Measurements from ENCODE around the gene C16orf86.
A peak's percentile ranks its signal among the peaks of the same experiment; 100 is the strongest.

C16orf86 gene, protein sequence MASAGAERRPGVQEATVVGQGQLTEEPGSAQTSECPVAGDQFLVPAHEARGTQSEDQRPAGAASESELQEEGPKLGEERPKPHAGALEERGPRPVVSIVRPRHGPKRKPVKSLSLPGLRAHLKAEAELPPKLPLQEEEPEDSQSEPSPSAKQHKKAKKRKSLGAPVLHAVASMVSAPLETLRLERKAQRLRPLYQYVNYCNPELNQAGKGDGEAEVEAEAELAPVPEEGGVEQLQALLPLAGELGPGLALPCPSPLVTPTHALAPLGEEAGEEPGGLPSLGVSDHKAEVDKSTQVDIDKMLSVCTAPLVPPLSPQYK

GRCh38 chr16:67666559-67667452, at the start of gene C16orf86, which contains the start of gene ENKD1:
Gene C16orf86 (plus strand): TSS chr16:67666814. CDS start chr16:67666971, 157 bp downstream.
Gene ENKD1 (minus strand): TSS chr16:67666750. CDS start chr16:67666442, 308 bp downstream.
- Histone ChIP-seq H3K36me3 (ENCODE audit: control insufficient read depth, insufficient read depth, low read length) (no peaks in the 10 kb centered on the region), H3K4me1 (ENCODE audit: control insufficient read depth, insufficient read depth, low read length) (peaks cover 19% of the 10 kb centered on the region), H3K27ac (ENCODE audit: low read depth, low read length) (peak within 1 kb of the TSS; percentile 91), H3K4me3 (ENCODE audit: low read length) (peak within 1 kb of the TSS; percentile 79), H3K9ac (ENCODE audit: low read length) (peak within 1 kb of the TSS; percentile 68), H3K27me3 (ENCODE audit: control insufficient read depth, insufficient read depth, low read length) (no peaks in the 10 kb centered on the region)

- Histone ChIP-seq H3K27me3 (ENCODE audit: control insufficient read depth, insufficient read depth, low read length) (no peaks in the 10 kb centered on the region), H3K27ac (ENCODE audit: low read depth, low read length) (no peak overlapping the region), H3K4me1 (ENCODE audit: control insufficient read depth, insufficient read depth, low read length) (no peaks in the 10 kb centered on the region), H3K9ac (ENCODE audit: low read length) (no peak overlapping the region), H3K4me3 (ENCODE audit: low read length) (no peak overlapping the region), H3K36me3 (ENCODE audit: control insufficient read depth, insufficient read depth, low read length) (peaks cover 35% of the 10 kb centered on the region)
Observed at GRCh38 chr16:67628216-67628615, 38.4 kb upstream of the C16orf86 start.

DNA sequence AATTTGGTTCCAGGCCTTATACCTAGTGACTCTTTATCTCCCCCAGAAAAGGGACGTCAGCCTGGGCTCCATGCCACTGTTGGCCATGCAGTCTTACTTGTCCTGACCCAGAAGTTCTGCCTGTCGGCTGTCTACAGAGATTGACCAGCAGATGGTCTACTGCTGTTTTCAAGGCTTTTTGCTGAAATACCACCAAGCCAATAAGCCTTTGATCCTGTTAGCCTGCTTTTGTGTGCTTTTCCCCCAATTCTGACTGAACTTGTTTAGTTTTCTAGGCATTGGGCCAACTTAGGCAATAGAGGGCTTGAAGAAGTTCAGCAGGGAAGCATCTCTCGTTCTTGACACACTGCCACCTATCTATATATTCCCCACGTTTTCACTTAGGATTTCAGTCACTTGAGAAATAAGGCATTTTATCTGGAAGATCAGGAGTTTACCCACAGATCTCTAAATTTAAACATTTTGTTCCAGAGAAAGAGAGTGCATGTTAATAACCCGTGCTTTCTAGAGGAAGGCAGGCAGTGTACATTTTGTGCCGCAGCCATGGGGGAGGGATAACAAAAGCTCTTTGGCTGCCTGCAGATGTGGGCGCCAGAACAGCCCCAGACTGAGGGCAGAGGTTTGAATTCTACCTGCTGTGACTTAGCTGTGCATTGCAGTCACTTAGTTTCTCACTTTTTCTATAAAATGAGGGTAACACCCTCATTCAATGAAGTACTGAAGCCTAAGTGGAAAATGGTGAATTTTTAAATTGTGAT, 34.0 kb upstream of the C16orf86 start:
- H3K9ac ChIP-seq (ENCODE audit: low read length): no peak overlapping the region
- H3K4me3 ChIP-seq (ENCODE audit: low read length): no peak overlapping the region
- no peaks in the 10 kb centered on the region for H3K4me1 ChIP-seq (ENCODE audit: control insufficient read depth, insufficient read depth, low read length)
- no peaks in the 10 kb centered on the region for H3K27me3 ChIP-seq (ENCODE audit: control insufficient read depth, insufficient read depth, low read length)
- H3K36me3 ChIP-seq (ENCODE audit: control insufficient read depth, insufficient read depth, low read length): peaks cover 36% of the 10 kb centered on the region
- H3K27ac ChIP-seq (ENCODE audit: low read depth, low read length): no peak overlapping the region

DNA sequence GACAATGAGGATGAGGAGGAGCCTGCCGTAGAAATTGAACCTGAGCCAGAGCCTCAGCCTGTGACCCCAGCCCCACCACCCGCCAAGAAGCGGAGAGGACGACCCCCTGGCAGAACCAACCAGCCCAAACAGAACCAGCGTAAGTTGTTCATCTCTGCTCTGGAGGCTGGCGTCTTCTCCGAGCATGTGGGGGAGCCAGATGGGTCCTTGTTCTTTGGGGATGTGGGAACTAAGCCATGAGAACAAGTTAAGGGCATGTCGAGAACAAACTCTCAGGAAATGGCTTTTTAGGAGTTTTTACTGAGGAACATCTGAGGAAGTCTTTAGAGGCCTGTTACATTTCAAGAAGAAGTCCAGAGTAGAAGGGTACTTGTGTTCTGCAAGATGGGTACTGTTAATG, 29.9 kb upstream of the C16orf86 start:
- no peak overlapping the region for H3K9ac ChIP-seq (ENCODE audit: low read length)
- no peak overlapping the region for H3K27ac ChIP-seq (ENCODE audit: low read depth, low read length)
- H3K4me3 ChIP-seq (ENCODE audit: low read length): no peak overlapping the region
- peaks cover 33% of the 10 kb centered on the region for H3K36me3 ChIP-seq (ENCODE audit: control insufficient read depth, insufficient read depth, low read length)
- H3K27me3 ChIP-seq (ENCODE audit: control insufficient read depth, insufficient read depth, low read length): no peaks in the 10 kb centered on the region
- peaks cover 2% of the 10 kb centered on the region for H3K4me1 ChIP-seq (ENCODE audit: control insufficient read depth, insufficient read depth, low read length)

GRCh38 chr16:67637625-67638024, 29.0 kb upstream of the C16orf86 start:
- no peak overlapping the region for H3K4me3 ChIP-seq (ENCODE audit: low read length)
- H3K9ac ChIP-seq (ENCODE audit: low read length): no peak overlapping the region
- no peak overlapping the region for H3K27ac ChIP-seq (ENCODE audit: low read depth, low read length)
- no peaks in the 10 kb centered on the region for H3K27me3 ChIP-seq (ENCODE audit: control insufficient read depth, insufficient read depth, low read length)
- peaks cover 26% of the 10 kb centered on the region for H3K36me3 ChIP-seq (ENCODE audit: control insufficient read depth, insufficient read depth, low read length)
- peaks cover 4% of the 10 kb centered on the region for H3K4me1 ChIP-seq (ENCODE audit: control insufficient read depth, insufficient read depth, low read length)

DNA sequence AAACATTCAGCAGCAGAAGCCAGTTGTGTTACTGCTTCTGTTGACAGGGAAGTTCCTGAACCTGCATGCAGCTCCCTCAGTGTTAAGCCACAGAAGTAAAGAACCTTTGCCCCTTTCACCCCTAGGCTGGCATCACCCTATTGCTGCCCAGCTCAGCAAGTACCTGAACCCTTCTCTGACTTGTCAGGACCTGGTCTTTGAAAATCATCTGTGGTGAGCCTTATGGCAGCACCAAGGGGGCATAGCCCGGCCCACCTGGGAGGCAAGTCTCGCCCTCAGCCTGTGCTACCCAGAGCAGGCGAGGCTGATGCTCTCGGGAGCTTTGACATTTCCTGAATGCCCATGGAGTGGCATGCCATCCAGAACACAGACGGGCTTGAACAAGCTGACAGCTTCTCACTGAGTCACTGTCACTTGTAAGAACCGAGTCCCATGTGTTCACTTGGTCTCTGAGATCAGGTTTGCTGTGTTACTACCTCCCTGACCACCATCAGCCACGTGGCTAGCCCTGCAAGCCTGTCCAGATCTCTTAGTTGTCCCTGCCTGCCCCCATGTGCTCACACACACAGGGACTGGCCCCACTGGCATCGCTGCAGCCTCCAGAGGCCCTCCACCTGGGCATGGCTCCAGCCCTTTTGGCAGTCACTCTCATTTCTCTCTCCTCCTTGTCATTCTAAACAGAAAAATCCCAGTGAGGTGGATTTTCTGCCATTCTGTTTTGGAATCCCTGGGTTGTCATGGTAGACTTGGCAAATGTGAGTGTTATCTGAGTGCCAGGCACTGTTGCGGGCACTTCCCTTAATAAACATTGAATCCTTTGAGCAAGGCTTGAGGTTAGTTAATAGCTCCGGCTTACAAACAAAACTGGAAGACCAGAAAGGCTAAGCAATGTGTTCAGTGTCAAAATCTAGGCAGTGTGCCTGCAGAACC, 24.6 kb upstream of the C16orf86 start:
- peaks cover 18% of the 10 kb centered on the region for H3K36me3 ChIP-seq (ENCODE audit: control insufficient read depth, insufficient read depth, low read length)
- no peak overlapping the region for H3K4me3 ChIP-seq (ENCODE audit: low read length)
- peaks cover 10% of the 10 kb centered on the region for H3K27me3 ChIP-seq (ENCODE audit: control insufficient read depth, insufficient read depth, low read length)
- H3K27ac ChIP-seq (ENCODE audit: low read depth, low read length): peak overlapping the region; percentile 41
- no peak overlapping the region for H3K9ac ChIP-seq (ENCODE audit: low read length)
- H3K4me1 ChIP-seq (ENCODE audit: control insufficient read depth, insufficient read depth, low read length): peaks cover 4% of the 10 kb centered on the region

GRCh38 chr16:67644038-67644437, 22.6 kb upstream of the C16orf86 start:
- H3K27me3 ChIP-seq (ENCODE audit: control insufficient read depth, insufficient read depth, low read length): peaks cover 22% of the 10 kb centered on the region
- peaks cover 1% of the 10 kb centered on the region for H3K36me3 ChIP-seq (ENCODE audit: control insufficient read depth, insufficient read depth, low read length)
- H3K4me3 ChIP-seq (ENCODE audit: low read length): no peak overlapping the region
- peaks cover 4% of the 10 kb centered on the region for H3K4me1 ChIP-seq (ENCODE audit: control insufficient read depth, insufficient read depth, low read length)
- H3K27ac ChIP-seq (ENCODE audit: low read depth, low read length): no peak overlapping the region
- no peak overlapping the region for H3K9ac ChIP-seq (ENCODE audit: low read length)

GRCh38 chr16:67645397-67646121, 21.1 kb upstream of the C16orf86 start:
- H3K36me3 ChIP-seq (ENCODE audit: control insufficient read depth, insufficient read depth, low read length): no peaks in the 10 kb centered on the region
- peak overlapping the region; percentile 41 for H3K4me3 ChIP-seq (ENCODE audit: low read length)
- peaks cover 28% of the 10 kb centered on the region for H3K27me3 ChIP-seq (ENCODE audit: control insufficient read depth, insufficient read depth, low read length)
- no peak overlapping the region for H3K27ac ChIP-seq (ENCODE audit: low read depth, low read length)
- H3K9ac ChIP-seq (ENCODE audit: low read length): no peak overlapping the region
- peaks cover 4% of the 10 kb centered on the region for H3K4me1 ChIP-seq (ENCODE audit: control insufficient read depth, insufficient read depth, low read length)

DNA sequence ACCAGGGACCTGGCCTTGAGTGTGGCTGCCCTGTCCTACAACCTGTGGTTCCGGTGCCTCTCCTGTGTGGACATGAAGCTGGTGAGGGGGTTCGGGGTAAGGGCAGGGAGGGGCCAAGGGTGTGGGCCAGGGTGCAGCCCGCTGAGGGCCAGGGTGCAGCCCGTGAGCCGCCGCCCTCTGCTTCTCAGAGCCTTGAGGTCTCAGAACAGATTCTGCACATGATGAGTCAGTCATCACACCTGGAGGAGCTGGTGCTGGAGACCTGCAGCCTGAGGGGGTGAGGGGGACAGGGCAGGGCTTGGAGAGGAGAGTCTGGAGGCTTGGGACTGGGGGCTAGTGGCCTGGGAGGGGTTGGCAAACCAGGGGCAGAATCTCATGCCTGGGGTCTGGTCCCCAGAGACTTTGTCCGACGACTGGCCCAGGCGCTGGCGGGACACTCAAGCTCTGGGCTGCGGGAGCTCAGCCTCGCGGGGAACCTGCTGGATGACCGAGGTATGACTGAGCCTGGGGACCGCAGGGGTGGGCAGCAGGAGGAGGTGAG, 19.4 kb upstream of the C16orf86 start:
- Histone ChIP-seq H3K36me3 (ENCODE audit: control insufficient read depth, insufficient read depth, low read length) (no peaks in the 10 kb centered on the region), H3K9ac (ENCODE audit: low read length) (no peak overlapping the region), H3K27ac (ENCODE audit: low read depth, low read length) (no peak overlapping the region), H3K4me1 (ENCODE audit: control insufficient read depth, insufficient read depth, low read length) (no peaks in the 10 kb centered on the region), H3K27me3 (ENCODE audit: control insufficient read depth, insufficient read depth, low read length) (peaks cover 34% of the 10 kb centered on the region), H3K4me3 (ENCODE audit: low read length) (no peak overlapping the region)

GRCh38 chr16:67647681-67648080, 18.9 kb upstream of the C16orf86 start:
- H3K27ac ChIP-seq (ENCODE audit: low read depth, low read length): no peak overlapping the region
- H3K27me3 ChIP-seq (ENCODE audit: control insufficient read depth, insufficient read depth, low read length): peaks cover 36% of the 10 kb centered on the region
- H3K4me1 ChIP-seq (ENCODE audit: control insufficient read depth, insufficient read depth, low read length): no peaks in the 10 kb centered on the region
- no peaks in the 10 kb centered on the region for H3K36me3 ChIP-seq (ENCODE audit: control insufficient read depth, insufficient read depth, low read length)
- H3K4me3 ChIP-seq (ENCODE audit: low read length): no peak overlapping the region
- no peak overlapping the region for H3K9ac ChIP-seq (ENCODE audit: low read length)
